ENCODE data around the gene COL4A2. TPM values are rescaled to one million over a fixed set of nuclear protein-coding genes. Genes with fewer than 3 reads are reported as not detected.

COL4A2 gene
- total and polyA plus RNA-seq, 8 donors: 18.4 to 130 (median 43.8) TPM

GRCh38 chr13:110343241-110343865, 36.3 kb downstream of the COL4A2 start:
- DNase-seq: no peak
- Histone ChIP-seq H3K4me3 (no peak overlapping the region), H3K9me3 (no peaks in the 10 kb centered on the region), H3K4me1 (peaks cover 0 to 10% (median 0%) of the 10 kb centered on the region in 3 donors), H3K27me3 (no peaks in the 10 kb centered on the region), H3K36me3 (no peaks in the 10 kb centered on the region), H3K27ac (no peak overlapping the region)
- FAIRE-seq: no peak
- ATAC-seq: peak in 2 of 4 donors; percentile 43 to 46
- 58 to 62% methylated on average over 16 of the region's 16 CpGs for WGBS, 2 donors
- intact Hi-C loops (cut with DNase I): no loop called here
- no peak for TF ChIP-seq CTCF (IDR thresholded peaks at IDR 0.05)

DNA sequence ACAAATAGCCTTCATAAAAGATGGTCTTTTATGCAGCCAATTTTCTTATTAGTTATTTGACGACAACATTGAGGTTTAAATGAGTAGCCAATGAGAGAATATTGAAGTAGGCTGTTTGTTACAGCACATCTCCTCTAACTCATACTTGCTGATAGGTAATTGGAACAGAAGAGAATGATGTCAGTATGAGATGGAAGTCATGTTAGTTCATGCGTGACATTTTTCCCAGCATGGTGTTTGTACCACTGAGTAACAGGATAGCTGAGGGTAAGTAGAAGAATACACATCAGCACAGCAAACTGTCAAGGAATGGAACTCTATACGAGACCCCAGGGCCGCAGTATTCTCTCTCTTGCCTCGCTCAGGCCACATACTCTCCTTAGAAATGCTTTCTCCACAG, 37.2 kb downstream of the COL4A2 start:
- Histone ChIP-seq H3K27ac (no peak overlapping the region), H3K9me3 (no peaks in the 10 kb centered on the region), H3K27me3 (no peaks in the 10 kb centered on the region), H3K4me3 (no peak overlapping the region), H3K36me3 (no peaks in the 10 kb centered on the region), H3K4me1 (peaks cover 0 to 10% (median 0%) of the 10 kb centered on the region in 3 donors)
- no peak for TF ChIP-seq CTCF (IDR thresholded peaks at IDR 0.05)
- intact Hi-C loops (cut with DNase I): no loop called here
- ATAC-seq (no peak), FAIRE-seq (no peak), DNase-seq (no peak)
- 79 to 88% methylated on average over 5 of the region's 5 CpGs for WGBS, 2 donors

- WGBS, 2 donors: 77 to 81% methylated on average over 7 of the region's 7 CpGs
- DNase-seq (no peak), ATAC-seq (no peak)
Measured at GRCh38 chr13:110345266-110345665, 38.2 kb downstream of the COL4A2 start.

GRCh38 chr13:110345701-110346100, 38.6 kb downstream of the COL4A2 start:
- Histone ChIP-seq H3K27ac (no peak overlapping the region), H3K36me3 (no peaks in the 10 kb centered on the region), H3K9me3 (no peaks in the 10 kb centered on the region), H3K4me1 (peaks cover 0 to 10% (median 0%) of the 10 kb centered on the region in 3 donors), H3K27me3 (no peaks in the 10 kb centered on the region), H3K4me3 (no peak overlapping the region)
- ATAC-seq (no peak), FAIRE-seq (no peak), DNase-seq (no peak)
- no peak for TF ChIP-seq CTCF (IDR thresholded peaks at IDR 0.05)
- 81% methylated on average over 4 of the region's 4 CpGs for WGBS, 2 donors
- intact Hi-C loops (cut with DNase I): no loop called here

More at GRCh38 chr13:110345266-110345665, 38.2 kb downstream of the COL4A2 start:
- no peak for FAIRE-seq
- no peaks in the 10 kb centered on the region for H3K27me3 ChIP-seq
- H3K4me3 ChIP-seq: no peak overlapping the region
- intact Hi-C loops (cut with DNase I): no loop called here
- no peak for TF ChIP-seq CTCF (IDR thresholded peaks at IDR 0.05)
- H3K36me3 ChIP-seq: no peaks in the 10 kb centered on the region
- peaks cover 0 to 10% (median 0%) of the 10 kb centered on the region in 3 donors for H3K4me1 ChIP-seq
- no peak overlapping the region for H3K27ac ChIP-seq
- no peaks in the 10 kb centered on the region for H3K9me3 ChIP-seq

GRCh38 chr13:110346661-110347067, 39.6 kb downstream of the COL4A2 start:
- Histone ChIP-seq H3K27ac (no peak overlapping the region), H3K36me3 (no peaks in the 10 kb centered on the region), H3K4me3 (no peak overlapping the region), H3K4me1 (peaks cover 0 to 3% (median 0%) of the 10 kb centered on the region in 3 donors), H3K9me3 (no peaks in the 10 kb centered on the region), H3K27me3 (no peaks in the 10 kb centered on the region)
- intact Hi-C loops (cut with DNase I): no loop called here
- DNase-seq (no peak), FAIRE-seq (no peak), ATAC-seq (no peak)
- 75 to 90% methylated on average over 17 of the region's 17 CpGs for WGBS, 2 donors
- TF ChIP-seq CTCF (IDR thresholded peaks at IDR 0.05): no peak

Data from pancreas (tissue), 10 donors.